SK-N-SH (cell line): Measurements from ENCODE around the gene LHB. TPM values are rescaled to one million over a fixed set of nuclear protein-coding genes. Genes with fewer than 3 reads are reported as not detected.

ENCODE experiments used
- CTCF ChIA-PET: fragments of 300-600, 350-600 bp; formaldehyde crosslinking; extraction: SDS; loops from one replicate; lab custom pipeline; 2021; lab: Yijun Ruan, JAX
- POLR2A ChIA-PET: fragments of 350-600 bp; sonication (Branson Sonifier 250); formaldehyde crosslinking; extraction: SDS; loops from one replicate; lab custom pipeline; 2020; ENCODE audit warnings: antibody characterized with exemption, inconsistent platforms; lab: Yijun Ruan, JAX
- DNase-seq: peaks from one replicate; pipeline ENCODE4 v3.0.0; 2012
- H2AFZ ChIP-seq: fragments of 200-600 bp; sonication (generic); 2 replicates; pipeline ENCODE4 v1.8.1; 2016; ENCODE audit warnings: antibody characterized with exemption, mild to moderate bottlenecking, low read depth
- H3F3A ChIP-seq: fragments of 200-600 bp; sonication (generic); replicated peaks from 2 replicates; pipeline ENCODE3; 2016; ENCODE audit warnings: antibody characterized with exemption, mild to moderate bottlenecking; ENCODE audit not compliant: insufficient read depth
- H3K27ac ChIP-seq, 2 experiments: fragments of 200-500 bp in 1 of 2; fragments of 200-600 bp in 1 of 2; sonication (Bioruptor generic) in 1 of 2; sonication (generic), shearing (Covaris generic) in 1 of 2; 2 replicates each; pipeline versions ENCODE4 v1.5.1 to v1.6.1; 2014 to 2016; ENCODE audit warnings: low read depth in 2 of 2, inconsistent platforms in 1 of 2, low read length in 1 of 2, mild to moderate bottlenecking in 1 of 2, mixed read lengths in 1 of 2
- H3K27me3 ChIP-seq: fragments of 200-600 bp; sonication (generic), shearing (Covaris generic); 2 replicates; pipeline ENCODE4 v1.6.1; 2016; ENCODE audit warnings: mixed run types; ENCODE audit not compliant: insufficient read depth
- H3K36me3 ChIP-seq, 2 experiments: fragments of 200-500 bp in 1 of 2; fragments of 200-600 bp in 1 of 2; sonication (Bioruptor generic) in 1 of 2; sonication (generic) in 1 of 2; replicated peaks in 1 of 2; 2 replicates each; pipeline versions ENCODE3 to v1.5.1; 2014 to 2016; ENCODE audit warnings: low read length in 1 of 2, mild to moderate bottlenecking in 1 of 2; ENCODE audit not compliant: insufficient read depth in 2 of 2, control insufficient read depth in 1 of 2
- H3K4me1 ChIP-seq, 2 experiments: fragments of 200-500 bp in 1 of 2; fragments of 200-600 bp in 1 of 2; sonication (Bioruptor generic) in 1 of 2; sonication (generic), shearing (Covaris generic) in 1 of 2; 2 replicates each; pipeline versions ENCODE4 v1.5.1 to v1.6.1; 2014 to 2016; ENCODE audit warnings: low read depth in 1 of 2, low read length in 1 of 2, mixed run types in 1 of 2; ENCODE audit not compliant: insufficient read depth in 2 of 2, control insufficient read depth in 1 of 2
- H3K4me2 ChIP-seq: fragments of 200-600 bp; sonication (generic), shearing (Covaris generic); 2 replicates; pipeline ENCODE4 v1.6.1; 2017; ENCODE audit warnings: mixed run types
- H3K4me3 ChIP-seq, 2 experiments: fragments of 200-500 bp in 1 of 2; fragments of 200-600 bp in 1 of 2; sonication (Bioruptor generic) in 1 of 2; sonication (generic), shearing (Covaris generic) in 1 of 2; 2 replicates each; pipeline versions ENCODE4 v1.5.1 to v1.8.1; 2014 to 2016; ENCODE audit warnings: low read depth in 2 of 2, inconsistent platforms in 1 of 2, low read length in 1 of 2, mild to moderate bottlenecking in 1 of 2, mixed read lengths in 1 of 2, moderate library complexity in 1 of 2
- H3K79me2 ChIP-seq: fragments of 200-600 bp; sonication (generic); 2 replicates; pipeline ENCODE4 v1.8.1; 2017; ENCODE audit warnings: mild to moderate bottlenecking; ENCODE audit not compliant: insufficient read depth
- H3K9ac ChIP-seq: fragments of 200-600 bp; sonication (generic); 2 replicates; pipeline ENCODE4 v1.6.1; 2017; ENCODE audit warnings: mixed run types
- H3K9me2 ChIP-seq: fragments of 200-600 bp; sonication (generic); 2 replicates; pipeline ENCODE4 v1.6.1; 2017; ENCODE audit warnings: mixed run types
- H3K9me3 ChIP-seq: fragments of 200-600 bp; sonication (generic); 2 replicates; pipeline ENCODE4 v1.6.1; 2017; ENCODE audit warnings: mixed run types, mild to moderate bottlenecking, moderate library complexity
- H4K20me1 ChIP-seq: fragments of 200-600 bp; sonication (generic); 2 replicates; pipeline ENCODE4 v1.6.1; 2017; ENCODE audit warnings: mild to moderate bottlenecking, mixed run types; ENCODE audit not compliant: insufficient read depth
- CTCF ChIP-seq: fragments of 200-600 bp; sonication (generic); IDR thresholded peaks from 2 replicates; pipeline ENCODE4 v1.6.1; 2017; ENCODE audit warnings: antibody characterized with exemption, mild to moderate bottlenecking, moderate library complexity
- EZH2phosphoT487 ChIP-seq: fragments of 200-600 bp; sonication (generic); IDR thresholded peaks from 2 replicates; pipeline ENCODE4 v1.6.1; 2017; ENCODE audit warnings: low read depth, mixed run types, mild to moderate bottlenecking, antibody characterized with exemption, moderate library complexity, borderline replicate concordance
- FOXJ3 ChIP-seq: sonication (generic); formaldehyde crosslinking; IDR thresholded peaks from 2 replicates; pipeline ENCODE4 v1.5.1; 2020; ENCODE audit warnings: mild to moderate bottlenecking, missing genetic modification reagents
- GABPA ChIP-seq: IDR thresholded peaks from 2 replicates; pipeline ENCODE4 v1.4.0; 2012; ENCODE audit warnings: low read depth, mild to moderate bottlenecking
- GATA2 ChIP-seq: sonication (generic); formaldehyde crosslinking; IDR thresholded peaks from 2 replicates; pipeline ENCODE4 v1.5.0; 2020; ENCODE audit warnings: mild to moderate bottlenecking, missing genetic modification reagents
- MAX ChIP-seq: IDR thresholded peaks from 2 replicates; pipeline ENCODE4 v1.4.0; 2012; ENCODE audit warnings: low read depth
- MEF2A ChIP-seq: IDR thresholded peaks from 2 replicates; pipeline ENCODE4 v1.4.0; 2012; ENCODE audit warnings: low read depth, borderline replicate concordance
- MXI1 ChIP-seq: IDR thresholded peaks from 2 replicates; pipeline ENCODE4 v1.6.1; 2012; ENCODE audit warnings: mild to moderate bottlenecking, low read depth, low read length, improper control_type of control experiment
- PBX3 ChIP-seq: IDR thresholded peaks from 2 replicates; pipeline ENCODE4; 2012
- RCOR1 ChIP-seq: fragments of 150-350 bp; IDR thresholded peaks from 2 replicates; pipeline ENCODE4 v1.6.1; 2017; ENCODE audit warnings: antibody characterized with exemption, low read length
- REST ChIP-seq: IDR thresholded peaks from 2 replicates; pipeline ENCODE4 v1.6.1; 2012; ENCODE audit warnings: mild to moderate bottlenecking, low read depth, low read length, moderate library complexity
- RFX5 ChIP-seq: IDR thresholded peaks from 2 replicates; pipeline ENCODE4 v1.6.1; 2012; ENCODE audit warnings: mild to moderate bottlenecking, improper control_type of control experiment, low read length
- RXRA ChIP-seq: IDR thresholded peaks from 2 replicates; pipeline ENCODE4 v1.4.0; 2012; ENCODE audit warnings: low read depth, mild to moderate bottlenecking, borderline replicate concordance
- SMC3 ChIP-seq: IDR thresholded peaks from 2 replicates; pipeline ENCODE4 v1.6.1; 2012; ENCODE audit warnings: low read depth, low read length, improper control_type of control experiment
- TAF1 ChIP-seq: IDR thresholded peaks from 2 replicates; pipeline ENCODE4 v1.6.1; 2012; ENCODE audit warnings: low read depth, mild to moderate bottlenecking, low read length, moderate library complexity, borderline replicate concordance
- TCF12 ChIP-seq: IDR thresholded peaks from 2 replicates; pipeline ENCODE4 v1.4.0; 2012
- TEAD4 ChIP-seq: IDR thresholded peaks from 2 replicates; pipeline ENCODE4 v1.4.0; 2012; ENCODE audit warnings: mild to moderate bottlenecking, borderline replicate concordance; ENCODE audit not compliant: insufficient read depth
- USF1 ChIP-seq: IDR thresholded peaks from 2 replicates; pipeline ENCODE4 v1.4.0; 2012; ENCODE audit warnings: low read depth, borderline replicate concordance
- USF2 ChIP-seq: fragments of 150-350 bp; IDR thresholded peaks from 2 replicates; pipeline ENCODE4 v1.6.1; 2017; ENCODE audit warnings: antibody characterized with exemption, low read length, low read depth, borderline replicate concordance
- YY1 ChIP-seq: IDR thresholded peaks from 2 replicates; pipeline ENCODE4 v1.4.0; 2012; ENCODE audit warnings: low read depth, mild to moderate bottlenecking
- WGBS: methylation state at CpG from one replicate; pipeline ENCODE4 v1.1.6; 2017; ENCODE audit warnings: low lambda C conversion rate; 5-methylcytosine and 5-hydroxymethylcytosine counted together
- polyA plus RNA-seq, 3 experiments: library from polyadenylated mRNA; depleted of rRNA; stranded (reverse); fragments of >200 nt; gene quantifications; 2 replicates each; pipeline ENCODE4 v1.2.3, GENCODE V29; 2012

The LHB gene
- polyA plus RNA-seq, 1 of the 3 experiments (the other 2 are of a cell fraction), result 0.13 TPM

- Histone ChIP-seq H3K27ac (no peak overlapping the region), H3F3A (peaks cover 9% of the 10 kb centered on the region), H2AFZ (no peak overlapping the region), H3K4me1 (peaks cover 0 to 15% of the 10 kb centered on the region in 2 experiments; a peak in 2 of 4 replicates), H3K9ac (no peak overlapping the region), H3K4me3 (no peak overlapping the region), H3K79me2 (peaks cover 64% of the 10 kb centered on the region), H3K36me3 (no peaks in the 10 kb centered on the region), H3K27me3 (no peaks in the 10 kb centered on the region), H3K9me2 (no peaks in the 10 kb centered on the region), H3K4me2 (no peak overlapping the region), H4K20me1 (no peaks in the 10 kb centered on the region), H3K9me3 (no peaks in the 10 kb centered on the region)
- DNase-seq, result peak; percentile 61
- TF ChIP-seq TCF12 (peak; percentile 52; the same call in 1 of the 2 replicates), MXI1 (0 out of 2 replicates have a peak, but pooled peaks have one; percentile 25), CTCF (no peak), GATA2 (CRISPR knock-in tag) (no peak), REST (no peak), GABPA (no peak), USF2 (no peak)
- ChIA-PET POLR2A (no interaction called here), CTCF (interaction anchor here (0.7 to 3.0 kb wide), 6 partner anchors 13 to 140 kb away, joined by 3 to 10 read pairs (median 4); partner anchors contain the start of genes GYS1 and RUVBL2)
- WGBS, result 55% methylated on average over 9 of the region's 9 CpGs
Observed at GRCh38 chr19:49059053-49059452, 42.2 kb upstream of the LHB start.

GRCh38 chr19:49058562-49058961 lies 41.7 kb upstream of the LHB start:
- Histone ChIP-seq H2AFZ (no peak overlapping the region), H3K27me3 (no peaks in the 10 kb centered on the region), H3K4me2 (peak overlapping the region; percentile 93), H3K27ac (no peak overlapping the region), H4K20me1 (no peaks in the 10 kb centered on the region), H3K79me2 (peaks cover 59% of the 10 kb centered on the region), H3F3A (peaks cover 9% of the 10 kb centered on the region), H3K9ac (no peak overlapping the region), H3K4me3 (no peak overlapping the region), H3K9me2 (no peaks in the 10 kb centered on the region), H3K9me3 (no peaks in the 10 kb centered on the region), H3K36me3 (no peaks in the 10 kb centered on the region), H3K4me1 (peaks cover 0 to 15% of the 10 kb centered on the region in 2 experiments; a peak in 2 of 4 replicates)
- POLR2A ChIA-PET, result no interaction called here
- peak; percentile 66 for DNase-seq
- 87% methylated on average over 10 of the region's 10 CpGs for WGBS
- CTCF ChIA-PET, result interaction anchor here (0.8 to 3.2 kb wide), 12 partner anchors 9 to 263 kb away, joined by 3 to 13 read pairs (median 4); partner anchors contain the start of genes GYS1 and RUVBL2
- TF ChIP-seq RCOR1 (no peak), YY1 (no peak), MAX (no peak), TEAD4 (no peak), TAF1 (no peak), USF1 (no peak), PBX3 (no peak), RFX5 (no peak), MEF2A (no peak), SMC3 (no peak), RXRA (no peak), FOXJ3 (no peak), EZH2phosphoT487 (no peak), GABPA (no peak)
